ENCODE measurements around the gene ERBB4. TPM values are rescaled to one million over a fixed set of nuclear protein-coding genes. Genes with fewer than 3 reads are reported as not detected.

ERBB4 gene
- total RNA-seq, 1 donor from 2014 or later: 2.6 TPM

DNA sequence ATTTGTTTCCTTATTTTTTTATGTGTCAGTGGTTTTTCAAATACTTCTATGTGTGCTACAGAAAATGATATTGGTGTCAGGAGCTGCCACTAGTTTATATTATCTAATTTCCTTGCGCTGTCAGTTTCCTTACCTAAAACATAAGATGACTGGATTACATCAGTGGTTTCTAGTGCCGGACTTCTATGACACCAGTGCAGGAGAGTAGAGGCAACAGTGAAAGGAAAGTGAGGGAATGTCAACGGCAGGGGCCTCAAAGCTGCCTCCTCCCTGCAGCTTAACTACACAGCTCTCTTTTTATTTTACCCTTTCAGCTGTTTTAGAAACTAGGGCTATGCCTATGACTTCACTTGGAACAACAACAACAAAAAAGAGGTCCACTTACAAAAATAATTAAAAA is 6.5 kb downstream of the ERBB4 start:
- peaks cover 10% of the 10 kb centered on the region for H3K27me3 ChIP-seq (ENCODE audit: control insufficient read depth, insufficient read depth, low read length)
- TF ChIP-seq, protein P1, sequence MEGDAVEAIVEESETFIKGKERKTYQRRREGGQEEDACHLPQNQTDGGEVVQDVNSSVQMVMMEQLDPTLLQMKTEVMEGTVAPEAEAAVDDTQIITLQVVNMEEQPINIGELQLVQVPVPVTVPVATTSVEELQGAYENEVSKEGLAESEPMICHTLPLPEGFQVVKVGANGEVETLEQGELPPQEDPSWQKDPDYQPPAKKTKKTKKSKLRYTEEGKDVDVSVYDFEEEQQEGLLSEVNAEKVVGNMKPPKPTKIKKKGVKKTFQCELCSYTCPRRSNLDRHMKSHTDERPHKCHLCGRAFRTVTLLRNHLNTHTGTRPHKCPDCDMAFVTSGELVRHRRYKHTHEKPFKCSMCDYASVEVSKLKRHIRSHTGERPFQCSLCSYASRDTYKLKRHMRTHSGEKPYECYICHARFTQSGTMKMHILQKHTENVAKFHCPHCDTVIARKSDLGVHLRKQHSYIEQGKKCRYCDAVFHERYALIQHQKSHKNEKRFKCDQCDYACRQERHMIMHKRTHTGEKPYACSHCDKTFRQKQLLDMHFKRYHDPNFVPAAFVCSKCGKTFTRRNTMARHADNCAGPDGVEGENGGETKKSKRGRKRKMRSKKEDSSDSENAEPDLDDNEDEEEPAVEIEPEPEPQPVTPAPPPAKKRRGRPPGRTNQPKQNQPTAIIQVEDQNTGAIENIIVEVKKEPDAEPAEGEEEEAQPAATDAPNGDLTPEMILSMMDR (IDR thresholded peaks at IDR 0.05; ENCODE audit: insufficient read depth, low read length, poor library complexity, severe bottlenecking): no peak

GRCh38 chr2:212531499-212531898 is 7.1 kb downstream of the ERBB4 start:
- Histone ChIP-seq H3K4me3 (ENCODE audit: low read depth, low read length) (no peak overlapping the region), H3K36me3 (ENCODE audit: control insufficient read depth, insufficient read depth, low read length) (no peaks in the 10 kb centered on the region), H3K27me3 (ENCODE audit: control insufficient read depth, insufficient read depth, low read length) (peaks cover 6% of the 10 kb centered on the region)
- DNase-seq (ENCODE audit: low read depth): no peak
- TF ChIP-seq, protein P1 (IDR thresholded peaks at IDR 0.05; ENCODE audit: insufficient read depth, low read length, poor library complexity, severe bottlenecking): no peak

More for the DNA sequence above, 6.5 kb downstream of the ERBB4 start:
- DNase-seq (ENCODE audit: low read depth): no peak
- no peak overlapping the region for H3K4me3 ChIP-seq (ENCODE audit: low read depth, low read length)
- no peaks in the 10 kb centered on the region for H3K36me3 ChIP-seq (ENCODE audit: control insufficient read depth, insufficient read depth, low read length)

GRCh38 chr2:212530991-212531390 is 7.6 kb downstream of the ERBB4 start:
- H3K4me3 ChIP-seq (ENCODE audit: low read depth, low read length): no peak overlapping the region
- no peak for DNase-seq (ENCODE audit: low read depth)
- TF ChIP-seq, protein P1 (IDR thresholded peaks at IDR 0.05; ENCODE audit: insufficient read depth, low read length, poor library complexity, severe bottlenecking): no peak
- no peaks in the 10 kb centered on the region for H3K36me3 ChIP-seq (ENCODE audit: control insufficient read depth, insufficient read depth, low read length)
- H3K27me3 ChIP-seq (ENCODE audit: control insufficient read depth, insufficient read depth, low read length): peaks cover under 1% of the 10 kb centered on the region

DNA sequence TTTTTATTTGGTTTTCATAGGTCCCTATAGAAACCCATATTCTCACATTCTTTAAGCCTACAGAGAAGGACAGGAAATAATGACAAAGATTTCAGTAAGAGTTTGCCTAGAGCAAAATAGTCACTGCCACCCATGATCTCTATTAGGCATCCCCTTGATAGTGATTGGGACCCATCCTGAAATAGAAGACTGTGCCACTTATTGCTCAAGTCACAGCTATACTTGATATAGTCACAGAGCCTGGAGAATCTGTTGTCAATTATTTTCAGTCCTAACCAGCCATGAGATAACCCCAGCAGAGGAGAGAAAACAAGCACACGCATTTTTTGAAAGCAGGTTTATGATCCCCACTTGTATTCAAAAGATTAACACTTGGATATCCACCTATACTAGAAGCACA is 8.2 kb downstream of the ERBB4 start:
- TF ChIP-seq, protein P1 (IDR thresholded peaks at IDR 0.05; ENCODE audit: insufficient read depth, low read length, poor library complexity, severe bottlenecking): no peak
- H3K36me3 ChIP-seq (ENCODE audit: control insufficient read depth, insufficient read depth, low read length): no peaks in the 10 kb centered on the region
- no peak overlapping the region for H3K4me3 ChIP-seq (ENCODE audit: low read depth, low read length)
- H3K27me3 ChIP-seq (ENCODE audit: control insufficient read depth, insufficient read depth, low read length): no peaks in the 10 kb centered on the region
- DNase-seq (ENCODE audit: low read depth): no peak

- TF ChIP-seq, protein P1 (IDR thresholded peaks at IDR 0.05; ENCODE audit: insufficient read depth, low read length, poor library complexity, severe bottlenecking): no peak
- DNase-seq (ENCODE audit: low read depth): no peak
- Histone ChIP-seq H3K4me3 (ENCODE audit: low read depth, low read length) (no peak overlapping the region), H3K36me3 (ENCODE audit: control insufficient read depth, insufficient read depth, low read length) (no peaks in the 10 kb centered on the region), H3K27me3 (ENCODE audit: control insufficient read depth, insufficient read depth, low read length) (no peaks in the 10 kb centered on the region)
Measured at GRCh38 chr2:212528106-212528856, 10.3 kb downstream of the ERBB4 start.

- Histone ChIP-seq H3K4me3 (ENCODE audit: low read depth, low read length) (no peak overlapping the region), H3K36me3 (ENCODE audit: control insufficient read depth, insufficient read depth, low read length) (no peaks in the 10 kb centered on the region), H3K27me3 (ENCODE audit: control insufficient read depth, insufficient read depth, low read length) (no peaks in the 10 kb centered on the region)
- DNase-seq (ENCODE audit: low read depth): no peak
- TF ChIP-seq, protein P1 (IDR thresholded peaks at IDR 0.05; ENCODE audit: insufficient read depth, low read length, poor library complexity, severe bottlenecking): no peak
Measured at GRCh38 chr2:212526059-212526458, 12.5 kb downstream of the ERBB4 start.

Measured in kidney epithelial cell (primary cell).